Kidney (tissue), 14 donors: ENCODE data around the gene NREP. TPM values are rescaled to one million over a fixed set of nuclear protein-coding genes. Genes with fewer than 3 reads are reported as not detected.

Experiments used
- DNase-seq, 5 donors: peaks; one replicate each; pipeline ENCODE4 v3.0.0-alpha.2; 2013 to 2020
- FAIRE-seq: peaks from 2 replicates; lab custom pipeline; 2012; peaks lifted over from hg19 to GRCh38; lab: Jason Lieb, UNC
- H3K27ac ChIP-seq, 2 donors: one replicate each; pipeline ENCODE4 v1.7.0; 2013; ENCODE audit warnings: low read depth in 2 of 2, low read length in 2 of 2, inconsistent platforms in 1 of 2
- H3K27me3 ChIP-seq: one replicate; pipeline ENCODE4 v1.7.1; 2013; ENCODE audit warnings: low read length, inconsistent platforms; ENCODE audit not compliant: control insufficient read depth, insufficient read depth
- H3K36me3 ChIP-seq, 3 donors: one replicate each; pipeline versions ENCODE4 v1.7.0 to v1.7.1; 2013; ENCODE audit warnings: low read length in 3 of 3, control low read depth in 1 of 3, inconsistent platforms in 1 of 3; ENCODE audit not compliant: insufficient read depth in 3 of 3, control insufficient read depth in 2 of 3
- H3K4me1 ChIP-seq, 3 donors: one replicate each; pipeline versions ENCODE4 v1.7.0 to v1.7.1; 2013; ENCODE audit warnings: low read length in 3 of 3, inconsistent platforms in 1 of 3, low read depth in 1 of 3; ENCODE audit not compliant: control insufficient read depth in 2 of 3, insufficient read depth in 2 of 3
- H3K4me3 ChIP-seq, 3 donors: one replicate each; pipeline versions ENCODE4 v1.7.0 to v1.8.1; 2013; ENCODE audit warnings: low read length in 3 of 3, control low read depth in 1 of 3, inconsistent platforms in 1 of 3
- H3K9ac ChIP-seq, 3 donors: one replicate each; pipeline versions ENCODE4 v1.7.0 to v1.7.1; 2013; ENCODE audit warnings: low read length in 3 of 3, control low read depth in 1 of 3, inconsistent platforms in 1 of 3
- H3K9me3 ChIP-seq, 3 donors: one replicate each; pipeline versions ENCODE4 v1.7.0 to v1.7.1; 2013; ENCODE audit warnings: low read length in 3 of 3, control low read depth in 1 of 3, inconsistent platforms in 1 of 3; ENCODE audit not compliant: control insufficient read depth in 2 of 3, insufficient read depth in 1 of 3
- intact Hi-C: fragments of 100-400 bp; cut with DNase I; formaldehyde crosslinking; loops from one replicate; pipeline ENCODE4 v1.11.1; 2022
- polyA plus RNA-seq: library from polyadenylated mRNA; stranded (reverse); fragments of 350-450 nt; fragmentation: Illumina TruSeq; extraction: RNeasy Lipid Tissue Mini Kit (QIAGEN cat#74804); gene quantifications from one replicate; pipeline ENCODE4 v1.2.3, GENCODE V29; 2014; ENCODE audit warnings: low read depth, low replicate concordance; ENCODE audit not compliant: insufficient read depth
- total RNA-seq: library from RNA; stranded (reverse); fragmentation: NEBNext Ultra II Directional; extraction: Animal tissue kit (Norgen Biotek cat#: 25700); gene quantifications from one replicate; pipeline ENCODE4 v1.2.1, GENCODE V29; 2021
- TF ChIP-seq, protein P1 (sequence below): IDR thresholded peaks from 3 replicates; pipeline ENCODE4 v1.5.1; 2012; ENCODE audit warnings: mild to moderate bottlenecking, moderate library complexity, borderline replicate concordance; ENCODE audit not compliant: insufficient read depth; ENCODE audit errors: extremely low read depth
- donor health status: control.
- donor health status: control.
- donor health status: control.
- donor health status: control.
- donor health status: control.
- donor health status: DM: yes; HTN: yes; CAD: no.
- donor health status: Normal renal cell carcinoma (clear cell type).

NREP gene
- total and polyA plus RNA-seq, 2 donors from 2014 or later = 20.9 to 37.0 TPM

DNA sequence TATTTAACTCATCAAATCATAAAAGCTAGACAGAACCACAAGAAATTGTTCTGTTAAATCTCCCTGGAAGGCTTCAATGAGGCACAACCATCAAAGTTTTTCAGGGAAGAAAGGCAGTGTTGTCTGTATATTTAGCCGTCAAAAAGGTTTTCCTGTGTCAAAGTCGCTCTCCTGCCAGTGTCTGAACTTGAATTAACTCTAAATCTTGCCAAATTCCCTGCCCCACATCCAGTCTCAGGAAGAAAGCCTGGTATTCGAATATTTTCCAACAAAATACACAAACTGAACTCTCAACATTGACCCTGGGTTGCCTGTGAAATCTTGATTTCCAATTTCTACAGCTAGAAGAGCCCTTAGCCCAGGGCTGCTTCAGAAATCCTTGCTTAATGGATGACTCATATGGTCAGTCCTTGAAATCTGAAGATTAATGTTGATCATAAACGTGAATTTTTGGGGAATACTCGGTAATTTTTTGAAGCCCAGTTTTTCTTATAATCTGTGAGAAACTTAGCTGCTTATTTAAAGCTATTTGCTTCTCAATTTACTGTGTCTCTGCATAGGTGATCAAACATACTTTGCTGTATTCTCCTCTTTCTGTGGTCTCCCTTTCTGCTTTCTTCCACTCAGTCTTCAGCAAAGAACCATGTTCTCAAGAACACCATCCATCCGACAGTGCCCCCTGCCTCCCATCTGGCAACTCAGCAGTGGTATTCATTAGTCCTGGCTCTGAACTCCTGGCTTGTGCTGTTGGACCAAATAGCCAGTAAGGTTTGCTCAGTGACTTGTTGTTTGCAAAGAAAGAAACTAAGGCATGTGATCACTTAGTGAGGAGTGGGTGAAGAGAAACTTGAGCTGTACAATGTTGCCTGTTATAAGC lies 58.9 kb downstream of the NREP start:
- intact Hi-C loops = no loop called here
- H3K27ac ChIP-seq = no peak overlapping the region
- no peak for FAIRE-seq

DNA sequence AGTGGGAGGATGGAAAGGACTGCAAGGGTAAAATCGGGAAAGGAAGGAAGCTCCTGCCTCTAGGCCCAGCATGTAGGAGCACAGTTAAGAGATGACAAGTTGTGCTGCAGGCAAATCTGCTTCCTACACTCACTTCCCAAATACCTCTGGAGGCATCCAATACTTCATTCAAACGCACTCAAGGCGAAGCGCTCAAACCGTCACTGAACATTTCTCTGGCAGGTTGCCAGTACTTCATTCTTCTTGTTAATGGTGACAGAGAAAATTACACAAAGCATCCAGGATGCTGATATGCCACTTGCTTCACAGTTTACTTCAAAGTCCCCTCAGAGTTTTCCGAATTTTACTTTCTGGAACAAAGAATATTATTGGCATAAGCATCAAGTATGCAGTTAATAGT lies 59.8 kb downstream of the NREP start:
- no peak overlapping the region for H3K9ac ChIP-seq
- TF ChIP-seq, protein P1, sequence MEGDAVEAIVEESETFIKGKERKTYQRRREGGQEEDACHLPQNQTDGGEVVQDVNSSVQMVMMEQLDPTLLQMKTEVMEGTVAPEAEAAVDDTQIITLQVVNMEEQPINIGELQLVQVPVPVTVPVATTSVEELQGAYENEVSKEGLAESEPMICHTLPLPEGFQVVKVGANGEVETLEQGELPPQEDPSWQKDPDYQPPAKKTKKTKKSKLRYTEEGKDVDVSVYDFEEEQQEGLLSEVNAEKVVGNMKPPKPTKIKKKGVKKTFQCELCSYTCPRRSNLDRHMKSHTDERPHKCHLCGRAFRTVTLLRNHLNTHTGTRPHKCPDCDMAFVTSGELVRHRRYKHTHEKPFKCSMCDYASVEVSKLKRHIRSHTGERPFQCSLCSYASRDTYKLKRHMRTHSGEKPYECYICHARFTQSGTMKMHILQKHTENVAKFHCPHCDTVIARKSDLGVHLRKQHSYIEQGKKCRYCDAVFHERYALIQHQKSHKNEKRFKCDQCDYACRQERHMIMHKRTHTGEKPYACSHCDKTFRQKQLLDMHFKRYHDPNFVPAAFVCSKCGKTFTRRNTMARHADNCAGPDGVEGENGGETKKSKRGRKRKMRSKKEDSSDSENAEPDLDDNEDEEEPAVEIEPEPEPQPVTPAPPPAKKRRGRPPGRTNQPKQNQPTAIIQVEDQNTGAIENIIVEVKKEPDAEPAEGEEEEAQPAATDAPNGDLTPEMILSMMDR = no peak
- H3K9me3 ChIP-seq = no peaks in the 10 kb centered on the region
- no peaks in the 10 kb centered on the region for H3K36me3 ChIP-seq
- intact Hi-C loops = no loop called here
- peaks cover 0 to 7% (median 5%) of the 10 kb centered on the region in 3 donors for H3K4me1 ChIP-seq
- H3K27me3 ChIP-seq = no peaks in the 10 kb centered on the region
- no peak overlapping the region for H3K4me3 ChIP-seq
- H3K27ac ChIP-seq = no peak overlapping the region
- DNase-seq (peak in 2 of 5 donors; percentile 57 to 75), FAIRE-seq (no peak)

More for the DNA sequence above, 58.9 kb downstream of the NREP start:
- Histone ChIP-seq H3K9ac (no peak overlapping the region), H3K27me3 (no peaks in the 10 kb centered on the region), H3K9me3 (no peaks in the 10 kb centered on the region), H3K36me3 (no peaks in the 10 kb centered on the region), H3K4me1 (peaks cover 0 to 6% (median 5%) of the 10 kb centered on the region in 3 donors), H3K4me3 (no peak overlapping the region)
- TF ChIP-seq, protein P1 = no peak
- no peak for DNase-seq

- H3K4me3 ChIP-seq = no peak overlapping the region
- FAIRE-seq = no peak
- TF ChIP-seq, protein P1 = no peak
- H3K9me3 ChIP-seq = no peaks in the 10 kb centered on the region
- intact Hi-C loops = no loop called here
- peaks cover 0 to 7% (median 5%) of the 10 kb centered on the region in 3 donors for H3K4me1 ChIP-seq
- no peak for DNase-seq
- H3K27me3 ChIP-seq = no peaks in the 10 kb centered on the region
- no peaks in the 10 kb centered on the region for H3K36me3 ChIP-seq
- H3K27ac ChIP-seq = no peak overlapping the region
- H3K9ac ChIP-seq = no peak overlapping the region
Measured at GRCh38 chr5:111695991-111696390, 61.0 kb downstream of the NREP start.
